Cerebellar nuclear complex (tissue), 1 donor: ENCODE results near the gene FADS1.

Experiments used
- DNase-seq, 2 experiments: peaks; one replicate each; lab custom pipeline; 2025; lab: John Stamatoyannopoulos, UW

Gene FADS1

DNA sequence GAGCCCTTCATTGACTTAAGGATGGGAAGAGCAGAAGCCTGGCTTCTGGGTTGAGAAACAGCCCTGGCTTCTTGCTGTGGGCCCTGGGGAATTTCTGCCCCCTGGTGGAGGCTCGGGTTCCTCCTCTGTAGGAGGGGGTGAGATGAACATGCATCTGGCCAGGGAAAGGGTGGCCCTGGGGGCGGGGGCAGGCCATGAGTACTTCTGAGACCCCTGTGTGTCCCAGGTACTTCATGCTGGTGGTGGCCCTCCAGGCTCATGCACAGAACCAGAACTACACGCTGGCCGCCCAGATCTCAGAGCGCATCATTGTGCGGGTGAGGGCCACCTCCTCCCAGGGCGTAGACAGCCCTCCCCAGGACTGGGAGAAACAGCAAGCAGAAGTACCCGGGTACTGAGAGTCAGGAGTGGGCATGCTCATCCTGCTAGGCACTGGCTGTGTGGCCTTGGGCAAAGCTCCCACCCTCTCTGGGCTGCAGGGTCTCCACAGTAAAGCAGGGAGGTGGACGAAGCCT is 40.2 kb downstream of the FADS1 start:
- DNase-seq = no peak

DNA sequence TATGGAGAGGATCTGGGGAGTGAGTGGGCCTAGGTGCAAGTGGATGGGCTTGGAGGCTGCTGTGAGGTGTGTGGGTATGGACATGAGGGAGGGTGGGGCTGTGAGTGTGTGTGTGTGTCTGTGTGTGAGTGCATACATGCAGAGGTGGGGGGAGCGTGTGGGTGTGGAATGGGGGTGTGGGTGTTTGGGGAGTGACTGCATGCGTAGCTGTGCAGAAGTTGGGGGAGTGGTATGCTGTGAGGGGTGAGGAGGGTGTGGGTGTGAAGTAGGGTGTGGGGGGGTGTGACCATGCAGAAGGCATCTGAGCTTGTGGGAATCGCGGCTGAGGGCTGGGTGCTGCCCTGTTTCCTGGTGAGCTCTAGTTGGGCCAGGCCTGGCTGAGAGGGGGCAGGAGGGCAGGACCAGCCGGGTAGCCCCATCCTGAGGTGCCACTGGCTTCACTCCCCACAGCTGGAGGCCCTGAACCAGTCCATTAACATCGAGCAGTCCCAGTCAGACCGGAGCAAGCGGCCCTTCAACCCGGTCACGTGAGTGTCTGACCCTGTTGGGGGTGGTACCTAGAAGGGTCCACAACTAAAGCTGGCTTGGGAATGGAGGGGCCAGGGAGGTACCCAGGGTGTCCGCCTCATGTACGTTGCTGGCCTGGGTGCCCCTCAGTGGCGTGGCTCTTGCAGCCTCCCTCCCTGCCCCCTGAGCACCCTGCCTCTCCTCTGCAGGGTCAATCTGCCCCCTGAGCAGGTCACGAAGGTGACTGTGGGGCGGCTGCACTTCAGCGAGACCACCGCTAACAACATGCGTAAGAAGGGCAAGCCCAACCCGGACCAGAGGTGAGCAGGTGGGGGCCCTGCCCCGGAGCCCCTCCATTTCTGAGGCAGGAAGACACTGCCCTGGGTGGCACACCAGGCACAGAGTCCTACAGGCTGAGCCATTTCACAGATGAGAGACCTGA is 40.9 kb downstream of the FADS1 start:
- no peak for DNase-seq

DNA sequence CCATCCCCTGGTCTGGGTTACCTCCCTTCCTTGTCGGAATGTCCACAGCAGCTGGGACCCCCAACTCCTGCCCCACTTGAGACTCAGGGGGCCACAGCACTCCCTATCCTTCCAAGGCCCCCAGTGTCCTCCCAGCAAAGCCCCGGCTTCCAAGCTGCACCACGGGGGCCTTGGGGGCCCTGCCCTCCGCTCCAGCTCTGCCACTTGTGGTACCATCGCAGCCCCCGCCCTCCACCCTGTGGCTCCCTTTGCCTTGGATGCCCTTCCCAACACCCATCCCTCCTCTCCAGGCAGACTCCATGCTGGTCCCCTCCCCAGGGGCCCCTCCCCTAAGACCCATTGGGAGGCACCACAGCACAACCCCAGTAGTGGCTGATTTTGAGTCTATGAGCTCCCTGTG is 41.7 kb downstream of the FADS1 start:
- DNase-seq = no peak

DNA sequence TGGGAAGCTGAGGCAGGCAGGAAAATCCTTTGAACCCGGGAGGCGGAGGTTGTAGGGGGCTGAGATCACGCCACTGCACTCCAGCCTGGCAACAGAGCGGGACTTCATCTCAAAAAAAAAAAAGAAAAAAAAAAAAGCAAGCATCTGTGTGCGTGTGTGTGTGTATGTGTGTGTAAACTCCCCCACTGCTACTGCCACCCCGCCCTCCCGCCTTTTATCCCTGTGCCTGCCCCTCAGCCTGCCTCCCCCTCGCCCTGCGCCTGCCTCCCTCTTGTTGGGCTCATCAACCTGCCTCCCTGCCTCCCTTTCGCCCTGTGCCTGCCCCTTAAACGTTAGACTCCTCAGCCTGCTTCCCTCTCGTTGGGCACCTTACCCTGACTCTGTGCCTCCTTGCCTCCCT is 42.4 kb downstream of the FADS1 start:
- DNase-seq = no peak

DNA sequence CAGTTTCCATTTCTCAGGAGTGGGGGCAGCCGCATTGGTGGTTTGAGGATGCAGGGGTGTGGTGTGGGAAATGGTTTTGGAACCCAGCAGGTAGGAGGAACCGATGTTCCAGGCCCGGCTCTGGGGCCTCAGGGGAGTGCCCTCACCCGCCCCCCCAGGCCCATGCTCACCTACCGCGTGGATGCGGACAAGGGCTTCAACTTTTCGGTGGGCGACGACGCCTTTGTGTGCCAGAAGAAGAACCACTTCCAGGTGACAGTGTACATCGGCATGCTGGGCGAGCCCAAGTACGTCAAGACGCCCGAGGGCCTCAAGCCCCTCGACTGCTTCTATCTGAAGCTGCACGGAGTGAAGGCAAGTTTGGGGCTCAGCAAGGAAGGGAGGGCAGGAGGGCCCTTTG is 43.0 kb downstream of the FADS1 start:
- no peak for DNase-seq

DNA sequence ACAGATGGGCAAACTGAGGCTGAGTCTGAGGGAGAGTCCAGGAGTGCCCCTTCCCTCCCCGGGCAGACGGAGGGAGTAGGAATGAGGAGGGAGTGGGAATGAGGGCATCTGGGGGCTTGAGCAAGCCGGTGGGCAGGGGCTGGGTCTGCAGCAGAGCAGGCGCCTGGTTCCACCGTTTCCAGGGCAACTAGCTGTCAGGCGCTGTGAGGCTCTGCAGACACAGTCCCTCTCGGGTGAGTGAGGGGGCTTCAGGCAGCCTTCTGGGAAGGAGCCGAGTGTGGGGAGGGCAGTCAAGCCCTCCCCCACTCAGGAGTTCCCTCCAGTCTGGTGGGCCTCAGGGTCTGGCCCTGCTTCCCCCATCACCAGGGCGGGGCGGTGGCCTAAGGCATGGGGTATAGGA is 43.4 kb downstream of the FADS1 start:
- DNase-seq = no peak

DNA sequence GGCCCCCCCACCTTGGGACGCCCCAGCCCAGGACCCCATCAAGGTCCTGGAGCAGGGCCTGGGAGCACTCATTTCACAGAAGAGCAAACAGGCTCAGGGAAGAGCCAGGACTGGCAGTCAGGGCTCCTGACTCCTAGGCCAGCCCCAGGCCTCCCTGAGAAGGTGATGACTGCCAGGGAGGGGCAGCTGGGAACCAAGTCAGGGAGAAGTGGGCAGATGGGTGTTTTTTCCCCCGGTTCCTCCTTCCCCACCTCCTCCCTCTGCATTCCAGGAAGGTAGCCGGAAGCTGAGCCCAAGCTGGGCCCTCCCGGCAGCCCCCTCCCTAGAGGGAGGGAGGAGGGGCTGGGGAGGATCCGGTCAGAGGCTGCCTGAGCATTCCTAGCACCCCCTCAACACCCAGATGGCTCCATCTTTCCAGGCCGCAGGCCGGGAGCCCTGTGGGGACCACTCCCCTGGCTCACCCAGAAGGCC is 44.8 kb downstream of the FADS1 start:
- no peak for DNase-seq

DNA sequence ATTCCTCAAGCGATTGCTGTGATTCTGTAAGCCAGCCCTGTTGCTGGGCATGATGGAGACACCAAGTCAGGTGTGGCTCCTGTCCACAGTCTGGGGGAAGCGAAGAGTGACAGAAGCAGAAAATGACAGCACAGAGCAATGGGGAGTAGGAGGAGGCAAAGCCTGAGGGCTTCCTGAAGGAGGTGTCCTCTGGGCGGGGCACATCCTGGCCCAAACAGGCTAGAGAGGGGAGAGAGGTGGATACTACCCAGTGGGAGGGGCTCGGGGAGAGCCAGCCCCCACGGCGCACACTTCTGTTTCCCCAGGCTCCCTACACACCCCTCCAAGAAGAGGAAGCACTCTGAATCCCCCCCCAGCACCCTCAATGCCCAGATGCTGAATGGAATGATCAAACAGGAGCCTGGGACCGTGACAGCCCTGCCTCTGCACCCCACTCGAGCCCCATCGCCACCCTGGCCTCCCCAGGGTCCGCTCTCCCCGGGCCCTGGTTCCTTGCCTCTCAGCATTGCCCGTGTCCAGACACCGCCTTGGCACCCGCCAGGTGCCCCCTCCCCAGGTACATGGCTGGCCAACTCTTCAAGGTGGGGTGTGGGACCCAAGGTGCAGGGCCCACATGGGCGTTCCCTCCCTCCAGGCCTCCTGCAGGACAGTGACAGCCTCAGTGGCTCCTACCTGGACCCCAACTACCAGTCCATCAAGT is 45.5 kb downstream of the FADS1 start:
- DNase-seq = no peak

DNA sequence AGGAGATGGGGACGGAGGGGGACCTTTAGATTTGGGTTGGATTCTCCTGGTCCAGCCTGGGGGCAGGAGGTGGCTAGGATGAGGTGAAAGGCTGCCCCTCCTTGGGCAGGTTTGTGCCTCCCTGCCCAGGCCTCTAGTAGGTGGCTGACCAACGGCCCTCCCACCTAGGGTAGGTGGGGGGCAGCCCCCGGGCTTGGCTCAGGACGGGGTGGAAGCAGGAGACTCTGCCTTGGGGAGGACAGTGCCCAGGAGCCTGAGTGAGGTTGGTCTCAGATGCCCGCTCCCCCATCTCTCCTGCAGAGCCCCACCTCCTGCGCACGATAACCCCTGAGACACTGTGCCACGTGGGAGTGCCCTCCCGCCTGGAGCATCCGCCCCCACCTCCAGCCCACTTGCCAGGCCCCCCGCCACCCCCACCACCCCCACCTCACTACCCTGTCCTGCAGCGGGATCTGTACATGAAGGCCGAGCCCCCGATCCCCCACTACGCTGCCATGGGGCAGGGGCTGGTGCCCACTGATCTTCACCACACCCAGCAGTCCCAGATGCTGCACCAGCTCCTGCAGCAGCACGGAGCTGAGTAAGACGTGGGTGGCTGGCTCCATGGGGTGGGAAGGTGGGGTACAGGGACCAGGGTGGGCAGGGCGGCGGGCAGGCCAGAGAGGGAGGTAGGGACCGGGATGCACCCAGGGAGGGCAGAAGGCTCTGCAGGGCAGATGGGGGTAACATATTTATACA is 46.7 kb downstream of the FADS1 start:
- DNase-seq = no peak

DNA sequence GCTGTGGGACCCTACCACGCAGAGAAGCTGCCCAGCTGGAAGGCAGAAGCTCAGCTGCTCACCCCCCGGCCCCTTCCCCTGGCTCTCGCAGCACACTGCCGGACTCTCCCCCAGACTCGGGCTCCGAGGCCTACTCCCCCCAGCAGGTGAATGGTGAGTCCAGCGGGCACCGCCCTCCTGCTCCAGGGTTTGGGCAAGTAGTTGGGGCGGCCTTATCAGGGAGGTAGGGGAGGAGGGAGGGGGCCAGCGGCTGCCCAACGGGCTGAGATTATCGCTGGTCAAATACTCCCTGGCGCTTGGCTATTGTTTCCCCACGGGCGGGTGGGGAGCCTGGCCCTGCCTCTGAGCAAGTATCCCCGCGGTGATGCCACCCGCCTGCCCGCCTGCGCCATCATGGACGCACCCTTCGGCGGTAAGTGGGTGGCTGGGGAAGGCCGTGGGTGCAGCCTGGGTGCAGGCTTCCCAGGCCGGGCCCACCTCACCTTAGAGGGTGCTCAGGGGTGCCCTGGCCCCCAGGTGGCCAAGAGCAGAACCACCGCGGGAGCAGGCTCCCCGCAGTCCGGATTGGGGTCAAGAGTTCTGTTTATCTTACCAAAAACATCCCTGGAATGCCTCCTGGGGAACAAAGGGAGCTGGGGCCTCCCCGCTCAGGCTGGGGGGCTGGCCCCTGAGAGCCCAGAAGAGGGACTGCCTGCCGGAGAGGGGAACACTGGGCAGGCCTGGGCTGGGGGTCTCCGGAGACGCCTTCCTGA is 47.5 kb downstream of the FADS1 start:
- no peak for DNase-seq

DNA sequence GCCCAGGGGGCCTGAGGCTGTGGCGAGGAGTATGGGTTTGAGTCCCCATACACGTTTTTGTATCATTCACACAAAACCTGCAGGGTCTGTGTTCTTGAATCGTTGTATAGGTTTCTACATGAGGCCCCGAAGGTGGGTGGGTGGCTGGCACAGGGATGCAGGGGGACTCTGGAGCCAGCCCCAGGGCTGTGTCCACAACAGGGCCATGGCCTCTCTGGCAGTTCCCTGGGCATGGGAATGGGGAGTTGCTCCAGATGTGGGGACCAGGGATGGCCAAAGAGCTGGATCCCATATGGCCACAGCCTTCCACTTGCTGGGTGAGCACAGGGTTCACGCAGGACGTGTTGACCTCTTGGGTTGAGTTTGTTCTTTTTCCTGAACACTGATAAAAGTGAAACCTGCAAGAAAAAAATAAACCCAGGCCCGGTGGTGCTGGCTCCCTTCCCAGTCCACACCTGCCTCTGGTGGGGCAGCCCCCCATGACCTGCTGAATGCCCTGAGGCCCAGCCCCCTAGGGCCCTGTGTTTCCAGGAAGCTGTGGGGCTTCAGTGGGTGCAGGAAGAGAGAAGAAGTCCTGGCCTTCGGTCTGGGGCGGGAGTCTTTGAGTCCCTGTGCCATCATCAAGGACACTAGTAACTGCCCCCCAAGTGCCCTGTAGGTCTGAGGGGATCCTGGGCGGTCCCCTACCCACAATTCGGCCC is 48.3 kb downstream of the FADS1 start:
- DNase-seq = no peak

DNA sequence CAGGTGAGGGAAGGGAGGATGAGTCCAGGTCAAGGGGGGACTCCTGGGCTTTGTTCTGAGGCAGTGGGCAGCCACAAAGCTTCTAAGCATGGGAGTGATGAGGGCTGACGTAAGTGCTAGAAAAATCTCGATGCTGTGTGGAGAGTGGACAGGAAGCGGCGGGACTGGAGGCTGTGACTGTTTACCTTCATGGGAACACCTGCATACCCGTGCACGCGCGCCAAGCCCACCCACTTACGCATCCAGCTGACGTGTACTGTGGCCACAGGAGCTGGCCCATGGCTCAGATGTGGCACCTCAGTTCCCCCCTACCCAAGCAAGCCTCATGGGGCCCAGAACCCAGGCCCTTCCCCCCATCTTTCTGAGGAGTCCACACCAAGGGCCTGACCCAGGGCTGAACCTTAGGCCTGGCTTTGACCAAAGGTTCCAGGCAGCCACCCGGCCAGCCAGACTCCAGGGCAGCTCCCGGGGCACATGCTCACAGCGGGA is 50.4 kb downstream of the FADS1 start:
- DNase-seq = no peak

DNA sequence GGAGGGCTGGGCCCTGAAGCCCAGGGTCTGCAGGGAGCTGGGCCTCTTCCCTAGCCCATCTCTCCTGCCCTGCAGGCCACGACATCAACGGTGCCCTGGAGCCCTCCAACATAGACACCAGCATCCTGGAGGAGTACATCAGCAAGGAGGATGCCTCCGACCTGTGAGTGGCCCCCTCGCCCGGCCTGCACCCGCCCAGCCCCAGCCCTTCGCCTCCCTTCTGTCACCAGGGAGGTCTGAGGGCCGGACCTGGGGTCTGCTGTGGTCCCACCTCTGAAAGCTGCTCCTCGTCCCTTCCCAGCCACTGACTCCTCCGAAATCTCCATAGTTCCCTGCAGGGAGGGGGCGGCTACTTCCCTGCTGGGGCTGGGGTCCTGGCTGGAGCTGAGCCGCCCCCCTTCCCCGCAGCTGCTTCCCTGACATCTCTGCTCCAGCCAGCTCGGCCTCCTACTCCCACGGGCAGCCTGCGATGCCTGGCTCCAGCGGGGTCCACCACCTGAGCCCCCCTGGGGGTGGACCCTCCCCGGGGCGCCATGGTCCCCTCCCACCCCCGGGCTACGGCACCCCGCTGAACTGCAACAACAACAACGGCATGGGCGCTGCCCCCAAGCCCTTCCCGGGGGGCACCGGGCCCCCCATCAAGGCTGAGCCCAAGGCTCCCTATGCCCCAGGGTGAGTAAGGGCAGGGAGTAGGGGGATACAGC is 51.1 kb downstream of the FADS1 start:
- no peak for DNase-seq

DNA sequence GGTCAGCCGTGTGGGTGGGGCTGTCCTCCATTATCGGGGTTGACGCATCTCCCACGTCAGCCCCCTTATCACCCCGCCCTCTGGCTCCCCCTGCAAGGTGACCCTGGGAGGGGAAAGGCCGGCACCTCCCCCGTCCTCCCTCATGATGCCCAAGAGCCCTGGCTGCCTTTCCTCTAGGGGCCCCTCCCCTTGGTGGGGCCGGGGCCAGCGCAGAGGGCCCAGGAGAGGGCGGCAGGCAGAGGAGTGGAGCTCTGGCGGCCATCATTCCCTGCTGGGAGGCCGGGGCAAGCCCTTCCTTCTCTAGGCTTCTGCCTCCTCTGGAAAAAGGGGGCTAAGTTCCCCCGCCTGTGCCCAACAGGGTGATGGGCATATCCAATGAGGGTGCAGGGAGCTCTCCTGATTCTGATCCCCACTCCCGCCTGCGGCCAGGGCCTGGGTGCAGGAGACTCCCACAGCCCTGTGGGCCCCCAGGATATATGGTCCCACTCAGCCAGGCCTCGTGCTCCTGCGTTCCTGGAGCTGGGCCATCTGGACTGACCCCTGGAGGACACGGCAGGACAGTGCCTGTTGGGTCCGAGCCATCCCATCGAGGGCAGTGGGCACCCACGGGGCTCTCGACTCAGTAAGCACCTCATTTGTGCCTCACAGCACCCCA is 52.1 kb downstream of the FADS1 start:
- no peak for DNase-seq

DNA sequence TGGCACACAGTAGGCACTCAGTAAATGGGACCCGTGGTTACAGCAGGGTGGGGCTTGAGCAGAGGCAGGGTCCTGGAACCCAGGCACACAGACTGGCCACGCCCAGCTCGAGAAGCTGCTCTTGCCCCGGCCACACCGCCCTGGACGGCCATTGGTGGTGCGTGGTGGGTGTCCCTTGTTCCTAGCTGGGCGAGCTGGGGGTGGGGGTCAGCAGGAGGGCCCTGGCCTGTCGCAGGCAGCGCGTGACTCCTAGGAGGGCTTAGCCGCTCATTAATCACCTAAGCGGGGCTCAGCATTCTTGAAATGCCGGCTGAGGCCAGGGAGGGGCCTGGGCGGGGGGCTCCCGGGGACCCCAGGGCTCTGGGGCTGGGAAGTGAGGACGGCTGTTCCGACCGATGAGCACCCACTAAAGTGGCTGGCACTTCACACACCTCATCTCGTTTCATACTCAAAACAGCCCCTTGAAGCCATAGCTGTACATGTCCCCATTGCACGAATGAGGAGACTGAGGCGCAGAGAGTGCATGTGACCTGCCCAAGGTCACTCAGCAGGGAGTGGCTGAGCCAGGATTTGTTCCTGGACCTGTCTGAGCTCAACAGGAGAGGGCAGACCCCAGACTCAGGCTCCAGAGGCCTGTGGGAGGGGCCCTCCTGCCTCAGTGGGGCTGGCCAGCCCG is 52.7 kb downstream of the FADS1 start:
- DNase-seq = no peak

DNA sequence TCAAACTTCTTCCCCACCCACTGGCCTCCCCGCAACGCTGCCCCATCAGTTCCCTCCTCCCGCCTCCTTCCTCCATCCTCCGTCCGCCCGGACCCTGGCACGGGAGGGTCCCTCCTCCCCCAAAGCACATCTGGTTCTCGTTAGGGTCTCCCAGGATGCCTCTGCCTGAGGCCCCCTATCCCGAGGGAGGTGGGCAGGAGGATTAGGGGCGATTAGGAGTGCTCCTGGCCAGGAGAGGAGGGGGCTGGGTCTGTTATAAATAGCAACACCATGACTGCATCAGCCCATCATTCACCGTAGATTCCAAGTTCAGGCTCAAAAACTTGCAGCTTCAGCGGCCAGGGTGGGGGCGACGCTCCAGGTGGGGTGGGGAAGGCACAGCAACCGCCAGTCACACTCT is 54.0 kb downstream of the FADS1 start:
- no peak for DNase-seq

DNA sequence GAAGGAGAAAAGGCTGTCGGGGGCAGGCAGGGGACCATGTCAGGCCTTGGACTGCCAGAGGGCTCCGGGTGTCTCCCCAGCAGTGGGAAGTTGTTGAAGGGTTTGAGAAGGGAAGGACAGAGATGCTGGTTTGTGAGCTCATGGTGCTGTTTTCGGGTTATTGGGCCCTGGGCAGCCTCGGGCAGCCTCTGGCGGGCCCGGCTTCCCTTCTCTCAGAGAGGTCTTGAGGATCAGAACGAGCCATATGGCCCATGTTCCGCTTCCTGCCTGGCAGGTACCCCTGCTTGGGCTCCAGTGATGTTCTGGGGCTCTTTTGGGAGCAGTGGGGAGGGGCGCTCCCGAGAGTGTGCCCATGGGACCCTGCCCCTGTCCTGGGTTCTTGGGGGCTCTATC is 54.6 kb downstream of the FADS1 start:
- DNase-seq = no peak

DNA sequence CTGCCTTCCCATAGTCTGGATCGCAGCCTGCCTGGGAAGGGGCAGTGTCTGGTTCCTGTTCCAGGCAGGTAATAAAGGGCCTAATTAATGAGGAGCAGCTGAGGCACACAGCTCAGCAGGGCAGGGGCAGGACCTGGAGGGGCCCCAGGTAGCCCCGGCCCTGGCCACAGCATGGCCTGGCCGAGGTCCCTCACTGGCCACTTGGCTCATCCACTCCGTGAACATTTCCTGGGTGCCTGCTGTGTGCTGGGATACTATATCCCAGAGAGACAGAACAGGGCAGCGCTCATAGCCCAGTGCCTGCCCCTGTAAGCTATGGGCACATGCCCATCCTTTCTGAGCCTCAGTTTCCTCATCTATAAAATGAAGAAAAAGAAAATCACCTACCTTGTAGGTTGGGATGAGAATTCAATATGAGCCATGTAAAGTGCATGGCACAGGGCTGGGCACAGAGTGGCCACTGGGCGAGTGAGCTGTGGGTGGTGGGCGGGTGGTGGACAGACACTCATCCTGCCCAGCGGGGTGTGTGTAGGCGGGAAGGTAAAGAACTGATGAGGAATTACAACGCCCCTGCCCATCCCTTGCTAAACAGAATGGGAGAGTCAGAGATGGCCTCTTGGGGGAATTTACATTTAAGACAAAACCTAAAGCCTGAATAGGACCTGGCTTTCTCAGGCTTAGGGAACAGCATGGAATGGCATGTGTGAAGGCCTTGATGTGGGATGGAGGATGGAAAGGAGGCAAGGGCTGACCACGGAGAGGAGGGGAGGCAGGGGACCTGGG is 55.2 kb downstream of the FADS1 start:
- no peak for DNase-seq
